SU-DHL-6 (cell line): ENCODE results near the gene RHOG.

Experiments
- EZH2phosphoT487 ChIP-seq: fragments of 200-600 bp; sonication (generic), shearing (Covaris generic); conservative IDR thresholded peaks from 2 replicates; pipeline ENCODE4 v1.6.1; 2018; ENCODE audit warnings: mild to moderate bottlenecking, antibody characterized with exemption, low read length, moderate library complexity, mixed read lengths
- TF ChIP-seq, protein P1 (sequence below): fragments of 200-600 bp; sonication (generic); IDR thresholded peaks from one replicate; pipeline ENCODE4 v1.5.1; 2017; ENCODE audit warnings: antibody characterized with exemption, mild to moderate bottlenecking, low read length, moderate library complexity; ENCODE audit not compliant: insufficient read depth, poor library complexity, severe bottlenecking

DNA sequence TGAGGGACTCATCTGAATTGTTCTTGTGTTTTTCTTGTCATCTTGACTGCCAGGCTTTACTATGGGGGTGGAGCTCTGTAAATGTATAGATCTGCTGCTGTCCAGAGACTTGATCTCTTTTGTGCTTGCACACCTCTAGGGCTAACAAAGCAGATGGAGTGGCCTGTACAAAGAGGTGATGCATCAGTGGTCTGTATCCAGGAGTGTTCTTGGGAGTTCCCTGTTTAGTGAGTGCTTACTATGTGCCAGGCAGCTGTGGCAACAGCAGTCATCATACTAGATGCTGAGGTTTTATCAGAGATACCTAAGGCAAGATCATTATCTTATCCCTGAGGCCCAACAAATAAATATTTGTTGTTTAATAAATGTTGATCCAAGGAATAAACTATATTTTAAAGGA lies 48.1 kb upstream of the RHOG start:
- TF ChIP-seq, protein P1, sequence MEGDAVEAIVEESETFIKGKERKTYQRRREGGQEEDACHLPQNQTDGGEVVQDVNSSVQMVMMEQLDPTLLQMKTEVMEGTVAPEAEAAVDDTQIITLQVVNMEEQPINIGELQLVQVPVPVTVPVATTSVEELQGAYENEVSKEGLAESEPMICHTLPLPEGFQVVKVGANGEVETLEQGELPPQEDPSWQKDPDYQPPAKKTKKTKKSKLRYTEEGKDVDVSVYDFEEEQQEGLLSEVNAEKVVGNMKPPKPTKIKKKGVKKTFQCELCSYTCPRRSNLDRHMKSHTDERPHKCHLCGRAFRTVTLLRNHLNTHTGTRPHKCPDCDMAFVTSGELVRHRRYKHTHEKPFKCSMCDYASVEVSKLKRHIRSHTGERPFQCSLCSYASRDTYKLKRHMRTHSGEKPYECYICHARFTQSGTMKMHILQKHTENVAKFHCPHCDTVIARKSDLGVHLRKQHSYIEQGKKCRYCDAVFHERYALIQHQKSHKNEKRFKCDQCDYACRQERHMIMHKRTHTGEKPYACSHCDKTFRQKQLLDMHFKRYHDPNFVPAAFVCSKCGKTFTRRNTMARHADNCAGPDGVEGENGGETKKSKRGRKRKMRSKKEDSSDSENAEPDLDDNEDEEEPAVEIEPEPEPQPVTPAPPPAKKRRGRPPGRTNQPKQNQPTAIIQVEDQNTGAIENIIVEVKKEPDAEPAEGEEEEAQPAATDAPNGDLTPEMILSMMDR: no peak
- TF ChIP-seq EZH2phosphoT487: no peak
